Measurements from ENCODE around the gene CRYAA.
"Not testable (repeated sequence)": the region's sequence is repeated elsewhere in the genome, so short reads cannot be mapped to it uniquely, and the experiment has no call there.

CRYAA gene

DNA sequence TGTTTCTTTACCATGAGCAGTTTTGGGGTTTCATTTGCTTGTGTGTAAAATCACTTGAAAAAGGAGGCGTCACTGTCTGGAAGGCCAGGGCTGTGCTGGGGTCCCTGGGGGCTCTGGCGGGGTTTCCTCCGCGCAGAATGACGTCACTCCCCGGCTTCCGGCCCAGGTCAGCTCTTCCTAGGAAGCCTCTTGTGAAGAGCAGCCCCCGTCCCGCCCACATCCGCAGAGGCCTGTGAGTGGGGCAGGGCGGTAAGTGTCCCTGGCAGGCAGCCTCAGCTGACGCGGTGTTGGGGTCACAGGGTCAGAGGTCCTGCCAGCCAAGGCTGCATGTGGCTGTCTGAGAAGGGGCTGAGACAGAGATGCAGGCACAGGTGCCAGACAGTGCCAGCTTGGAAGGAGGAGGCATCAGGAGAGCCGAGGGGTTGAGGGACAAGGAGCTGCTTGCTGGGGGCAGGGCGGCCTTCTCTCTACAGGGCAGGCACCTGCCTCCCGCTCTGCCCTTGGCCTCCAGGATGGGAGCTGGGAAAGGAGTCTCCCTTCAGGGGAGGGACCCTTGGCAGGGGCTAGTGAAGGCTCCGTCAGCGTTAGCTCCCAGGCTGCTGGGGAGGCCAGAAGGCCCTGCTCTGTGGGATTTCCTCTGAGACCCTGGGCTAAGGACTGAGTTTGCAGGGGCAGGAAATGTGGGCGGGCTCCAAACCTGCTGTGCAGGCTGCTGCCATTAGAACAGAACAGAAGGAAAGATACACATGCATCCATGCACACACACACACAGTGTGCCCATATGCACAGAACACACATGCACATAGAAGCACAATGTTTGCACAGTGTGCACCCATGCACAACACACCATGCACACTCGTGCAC is 8.5 kb downstream of the CRYAA start:
- DNase-seq: not testable (repeated sequence)

DNA sequence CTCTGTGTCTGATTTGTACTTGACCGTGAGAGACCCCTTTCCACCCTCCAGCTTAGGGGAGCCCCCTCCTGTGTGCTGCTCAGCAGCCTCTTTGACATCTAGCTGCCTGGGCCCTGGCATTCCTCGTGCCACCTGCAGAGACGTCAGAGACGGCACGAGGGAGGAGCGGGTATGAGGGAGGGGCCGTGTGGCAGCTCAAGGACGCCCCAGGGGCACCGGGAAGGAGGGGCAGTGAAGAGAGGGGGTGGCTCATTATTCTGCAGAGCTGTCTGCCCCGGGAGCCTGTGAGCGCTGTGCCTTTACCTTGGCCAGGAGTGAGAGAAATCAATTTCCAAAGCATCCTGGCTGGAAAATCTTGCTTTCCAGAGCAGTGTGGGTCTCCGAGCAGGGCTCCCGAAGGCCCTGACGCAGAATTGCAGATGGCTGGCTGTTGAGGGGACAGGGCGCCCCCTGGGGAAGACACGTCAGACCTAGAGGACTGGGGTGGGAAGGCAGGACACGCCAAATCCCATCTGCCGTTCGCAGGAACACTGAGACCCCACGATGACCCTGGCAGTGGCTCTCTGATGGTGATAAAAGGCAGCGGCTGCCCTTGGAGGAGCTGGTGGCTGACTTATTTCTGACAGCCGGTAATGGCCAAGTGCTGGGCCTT is 9.5 kb downstream of the CRYAA start:
- DNase-seq: not testable (repeated sequence)

DNA sequence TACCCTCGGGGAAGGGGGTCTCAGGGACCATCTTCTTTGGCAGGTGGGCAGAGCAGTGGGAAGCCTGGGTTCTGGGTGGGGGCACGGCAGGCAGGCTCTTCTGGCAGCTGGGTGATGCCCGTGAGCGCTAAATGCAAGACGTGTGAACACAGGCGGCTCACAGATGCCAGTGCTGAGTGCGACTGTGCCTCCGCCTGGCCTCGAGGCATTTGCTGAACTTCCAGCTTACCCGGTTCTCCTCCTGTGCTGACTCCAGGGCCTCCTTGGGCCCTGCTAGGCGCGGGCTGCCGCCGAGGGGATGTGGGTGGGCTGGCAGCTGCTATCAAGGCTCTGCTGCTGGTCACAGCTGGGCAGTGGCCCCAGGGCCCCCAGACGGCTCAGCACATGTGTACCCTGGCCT is 12.2 kb downstream of the CRYAA start:
- not testable (repeated sequence) for DNase-seq

DNA sequence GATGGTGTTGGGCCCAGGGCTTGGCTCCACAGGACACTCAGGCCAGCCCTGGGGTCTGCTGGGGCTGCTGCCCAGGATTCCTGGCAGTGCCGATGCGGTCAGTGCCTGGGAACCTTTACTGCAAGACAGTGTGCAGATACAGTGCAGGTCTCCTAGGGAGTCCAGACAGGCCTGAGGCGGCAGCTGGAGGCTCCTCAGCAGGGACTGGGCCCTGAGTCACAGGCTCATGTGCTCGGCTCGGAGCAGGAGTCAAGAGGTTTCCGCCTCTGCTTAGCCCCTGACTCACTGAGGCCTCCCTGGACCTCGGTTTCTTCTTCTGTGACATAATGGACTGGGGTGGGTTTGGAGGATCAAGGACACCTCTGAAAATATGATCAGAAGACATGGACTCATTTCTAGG is 18.5 kb downstream of the CRYAA start:
- not testable (repeated sequence) for DNase-seq

DNA sequence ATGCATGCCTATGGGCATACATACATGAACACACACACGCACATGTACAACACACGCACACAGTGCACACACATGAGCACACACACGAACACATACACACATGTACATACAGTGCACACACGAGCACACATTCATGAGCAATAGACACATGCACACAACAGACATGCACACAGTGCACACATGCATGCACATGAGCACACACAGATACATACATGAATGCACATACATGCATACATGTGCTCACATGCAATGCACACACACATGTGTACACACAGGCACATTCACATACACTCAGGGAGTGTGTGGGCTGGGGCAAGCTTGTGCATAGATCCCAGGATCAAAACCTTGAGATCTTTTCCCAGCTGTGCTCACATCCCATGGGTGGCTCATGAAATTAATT is 18.9 kb downstream of the CRYAA start:
- DNase-seq: no peak

DNA sequence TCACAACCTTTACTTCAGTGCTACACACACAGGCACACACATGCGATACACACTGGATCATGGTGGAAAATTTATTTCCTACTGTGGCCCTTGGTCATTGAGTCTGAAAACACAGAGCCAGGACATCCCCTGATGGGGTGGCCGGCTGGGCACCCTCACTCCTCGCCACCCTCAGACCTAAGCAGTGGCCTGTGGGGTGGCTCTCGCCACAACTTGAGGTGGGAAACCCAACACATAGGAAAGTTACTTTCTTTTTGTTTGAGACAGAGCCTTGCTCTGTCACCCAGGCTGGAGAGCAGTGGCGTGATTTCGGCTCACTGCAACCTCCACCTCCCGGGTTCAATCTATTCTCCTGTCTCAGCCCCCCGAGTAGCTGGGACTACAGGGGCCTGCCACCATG is 19.4 kb downstream of the CRYAA start:
- DNase-seq: no peak

DNA sequence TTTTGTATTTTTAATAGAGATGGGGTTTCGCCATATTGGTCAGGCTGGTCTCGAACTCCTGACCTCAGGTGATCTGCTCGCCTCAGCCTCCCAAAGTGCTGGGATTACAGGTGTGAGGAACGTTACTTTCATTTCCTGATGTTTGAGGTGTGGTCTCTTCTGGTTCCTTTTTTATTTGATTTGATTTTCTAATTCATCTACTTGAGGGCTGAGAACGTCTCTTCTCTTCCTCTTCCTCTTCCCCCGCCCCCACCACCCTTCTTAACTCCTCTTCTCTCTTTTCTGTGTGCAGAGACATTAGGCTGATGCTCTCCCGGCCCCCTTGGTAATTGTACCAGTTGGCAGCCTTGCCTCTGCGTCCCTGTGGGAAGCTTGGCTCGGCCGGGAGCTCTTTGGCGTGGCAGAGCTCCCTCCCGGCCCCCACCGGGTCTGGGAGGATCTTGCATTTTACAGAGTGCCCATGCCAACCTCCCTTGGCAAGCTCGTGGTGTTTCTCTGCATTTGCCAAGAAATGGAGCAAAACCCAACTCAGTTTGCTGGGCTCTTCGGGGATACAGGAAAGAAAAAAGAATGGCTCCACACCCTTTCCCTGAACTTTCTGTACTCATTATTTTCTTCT is 19.9 kb downstream of the CRYAA start:
- no peak for DNase-seq

DNA sequence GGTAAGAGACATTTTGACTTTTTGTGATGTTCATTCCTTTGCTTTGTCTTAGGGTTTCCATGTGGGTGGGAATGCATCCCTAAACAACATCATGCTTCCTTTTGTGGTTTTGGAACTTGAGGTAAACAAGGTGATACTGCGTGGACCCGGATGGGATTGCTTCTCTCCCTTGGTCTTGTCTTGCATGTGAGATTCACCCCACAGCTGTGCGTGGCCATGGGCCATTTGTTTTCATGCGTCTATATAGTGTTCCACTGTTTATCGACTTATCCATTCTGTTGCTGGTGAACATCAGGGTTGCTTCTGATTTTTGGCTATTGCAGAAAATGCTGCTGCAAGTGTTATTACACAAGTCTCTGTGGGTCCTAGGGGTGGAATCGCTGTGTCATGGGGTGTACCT is 21.1 kb downstream of the CRYAA start:
- no peak for DNase-seq

DNA sequence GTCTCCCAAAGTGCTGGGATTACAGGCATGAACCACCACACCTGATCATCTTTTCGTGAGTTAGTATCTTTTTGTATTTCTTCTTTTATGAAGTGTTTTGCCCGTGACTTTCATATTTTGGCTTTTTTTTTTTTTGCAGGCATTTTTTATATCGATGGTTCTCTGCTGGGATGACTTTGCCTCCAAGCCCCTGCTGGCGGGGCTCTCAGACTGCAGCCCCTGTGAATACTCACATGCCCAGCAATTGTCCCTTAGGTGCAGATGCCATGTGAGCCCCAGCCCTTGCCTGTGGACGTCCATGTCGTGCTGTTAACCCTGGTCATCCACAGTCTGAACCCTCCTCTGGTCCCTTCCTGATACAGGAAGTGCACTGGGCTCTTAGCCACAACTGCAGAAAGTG is 21.7 kb downstream of the CRYAA start:
- no peak for DNase-seq

DNA sequence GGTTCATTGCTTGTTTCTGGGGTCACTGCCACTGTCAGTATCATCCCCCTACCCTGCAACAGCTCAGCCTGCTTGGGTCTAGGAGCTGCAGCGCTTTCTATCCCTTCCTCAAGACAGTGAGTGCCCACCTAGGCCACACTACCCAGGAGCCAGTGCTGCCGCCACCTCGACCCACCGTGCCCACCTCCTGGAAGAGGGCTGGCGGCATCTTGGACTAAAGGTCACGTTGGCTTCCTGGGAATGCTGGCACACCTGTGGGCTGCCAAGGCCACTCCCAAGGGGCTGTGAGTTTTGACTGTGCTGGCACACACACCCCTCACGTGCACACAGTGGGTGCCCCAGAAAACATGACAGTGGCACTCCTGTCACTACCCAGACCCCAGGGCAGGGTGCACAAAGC is 22.1 kb downstream of the CRYAA start:
- no peak for DNase-seq

DNA sequence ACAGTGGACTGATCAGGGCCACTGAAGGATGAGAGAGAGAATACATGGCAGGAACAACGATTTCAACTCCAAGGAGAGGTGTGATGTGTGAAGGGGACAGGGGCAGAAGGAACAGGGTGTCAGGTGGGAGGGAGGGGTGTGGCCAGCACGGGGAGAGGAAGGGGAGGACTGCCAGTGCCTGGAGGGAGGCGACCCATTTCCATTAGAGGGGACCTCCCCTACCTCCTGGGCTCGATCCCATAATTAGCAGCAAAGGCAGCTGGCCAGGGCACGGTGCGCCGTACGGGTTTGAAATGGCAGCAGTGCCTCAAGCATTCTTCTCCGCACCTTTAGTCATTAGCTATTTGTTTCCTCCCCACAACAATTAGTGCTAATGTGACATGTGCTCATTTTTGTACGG is 22.7 kb downstream of the CRYAA start:
- DNase-seq: no peak

DNA sequence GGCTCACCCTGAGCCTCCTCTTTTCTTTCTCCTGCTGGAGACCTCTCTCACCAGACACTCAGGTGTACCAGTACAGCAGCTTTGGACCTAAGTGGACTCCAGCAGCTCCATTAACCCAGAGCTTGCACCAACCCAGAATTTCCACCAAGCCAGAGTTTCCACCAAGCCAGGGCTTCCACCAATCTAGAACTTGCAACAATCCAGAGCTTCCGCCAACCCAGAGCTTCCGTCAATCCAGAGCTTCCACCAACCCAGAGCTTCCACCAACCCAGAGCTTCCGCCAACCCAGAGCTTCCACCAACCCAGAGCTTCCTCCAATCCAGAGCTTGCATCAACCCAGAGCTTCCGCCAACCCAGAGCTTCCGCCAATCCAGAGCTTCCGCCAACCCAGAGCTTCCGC is 23.2 kb downstream of the CRYAA start:
- no peak for DNase-seq

DNA sequence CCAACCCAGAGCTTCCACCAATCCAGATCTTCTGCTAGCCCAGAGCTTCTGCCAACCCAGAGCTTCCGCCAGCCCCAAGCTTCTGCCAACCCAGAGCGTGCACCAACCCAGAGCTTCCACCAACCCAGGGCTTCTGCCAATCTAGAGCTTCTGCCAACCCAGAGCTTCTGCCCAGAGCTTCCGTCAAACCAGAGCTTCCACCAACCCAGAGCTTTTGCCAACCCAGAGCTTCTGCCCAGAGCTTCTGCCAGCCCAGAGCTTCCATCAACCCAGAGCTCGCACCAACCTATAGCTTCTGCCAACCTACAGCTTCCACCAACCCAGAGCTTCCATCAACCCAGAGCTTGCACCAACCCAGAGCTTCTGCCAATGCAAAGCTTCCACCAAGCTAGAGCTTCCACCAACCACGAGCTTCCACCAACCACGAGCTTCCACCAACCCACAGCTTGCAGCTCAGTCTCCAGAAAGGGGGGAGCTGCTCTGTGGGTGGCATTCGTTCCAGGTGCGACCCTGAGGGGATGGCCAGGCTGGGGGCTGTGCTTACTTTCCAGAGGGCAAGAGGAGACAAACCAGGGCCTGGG is 23.8 kb downstream of the CRYAA start:
- DNase-seq: no peak

DNA sequence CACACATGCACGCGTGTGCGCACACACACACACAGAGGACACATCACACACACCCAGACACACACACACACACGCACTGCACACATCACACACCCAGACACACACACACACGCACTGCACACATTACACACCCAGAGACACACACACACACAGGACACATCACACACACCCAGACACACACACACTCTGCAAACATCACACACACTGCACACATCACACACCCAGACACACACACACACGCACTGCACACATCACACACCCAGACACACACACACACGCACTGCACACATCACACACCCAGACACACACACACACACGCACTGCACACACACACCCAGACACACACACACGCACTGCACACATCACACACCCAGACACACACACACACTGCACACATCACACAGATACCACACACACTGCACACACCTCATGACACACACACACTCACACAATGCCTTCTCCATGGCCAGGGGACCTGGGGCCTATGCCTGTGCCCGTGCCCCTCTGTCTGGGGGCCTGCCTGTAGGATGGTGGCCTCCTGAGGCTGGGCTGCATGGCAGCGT is 24.4 kb downstream of the CRYAA start:
- DNase-seq: no peak

DNA sequence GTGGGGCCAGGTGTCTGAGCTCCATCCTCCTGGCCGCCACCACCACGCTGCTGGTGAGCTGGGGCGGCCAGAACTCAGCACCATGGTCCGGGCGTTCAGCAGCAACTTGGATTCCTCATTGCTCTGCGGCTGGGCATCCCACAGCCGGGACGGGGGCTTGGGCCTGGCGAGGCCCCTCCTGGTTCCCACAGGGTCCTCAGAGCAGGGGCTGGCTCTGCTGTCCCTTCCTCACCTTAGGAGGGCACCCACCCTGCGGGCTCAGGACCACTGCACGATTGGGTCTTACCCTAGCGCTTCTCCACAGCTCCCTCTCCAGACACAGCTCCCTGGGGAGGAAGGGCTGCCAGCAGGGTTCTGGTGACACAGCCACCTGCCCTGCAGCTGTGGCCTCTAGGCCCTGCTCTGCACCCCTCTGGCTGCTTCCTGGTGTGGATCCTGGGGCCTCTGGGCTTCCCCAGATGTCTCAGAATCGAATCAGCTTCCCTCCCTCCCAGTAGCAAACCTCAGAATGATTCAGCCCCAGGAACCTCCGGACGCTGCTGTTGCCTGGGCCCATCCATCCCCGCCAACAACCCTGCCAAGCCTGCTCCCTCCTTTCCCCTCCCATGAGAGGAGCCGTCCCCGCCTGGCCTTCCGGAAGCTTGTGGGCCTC is 25.0 kb downstream of the CRYAA start:
- no peak for DNase-seq

DNA sequence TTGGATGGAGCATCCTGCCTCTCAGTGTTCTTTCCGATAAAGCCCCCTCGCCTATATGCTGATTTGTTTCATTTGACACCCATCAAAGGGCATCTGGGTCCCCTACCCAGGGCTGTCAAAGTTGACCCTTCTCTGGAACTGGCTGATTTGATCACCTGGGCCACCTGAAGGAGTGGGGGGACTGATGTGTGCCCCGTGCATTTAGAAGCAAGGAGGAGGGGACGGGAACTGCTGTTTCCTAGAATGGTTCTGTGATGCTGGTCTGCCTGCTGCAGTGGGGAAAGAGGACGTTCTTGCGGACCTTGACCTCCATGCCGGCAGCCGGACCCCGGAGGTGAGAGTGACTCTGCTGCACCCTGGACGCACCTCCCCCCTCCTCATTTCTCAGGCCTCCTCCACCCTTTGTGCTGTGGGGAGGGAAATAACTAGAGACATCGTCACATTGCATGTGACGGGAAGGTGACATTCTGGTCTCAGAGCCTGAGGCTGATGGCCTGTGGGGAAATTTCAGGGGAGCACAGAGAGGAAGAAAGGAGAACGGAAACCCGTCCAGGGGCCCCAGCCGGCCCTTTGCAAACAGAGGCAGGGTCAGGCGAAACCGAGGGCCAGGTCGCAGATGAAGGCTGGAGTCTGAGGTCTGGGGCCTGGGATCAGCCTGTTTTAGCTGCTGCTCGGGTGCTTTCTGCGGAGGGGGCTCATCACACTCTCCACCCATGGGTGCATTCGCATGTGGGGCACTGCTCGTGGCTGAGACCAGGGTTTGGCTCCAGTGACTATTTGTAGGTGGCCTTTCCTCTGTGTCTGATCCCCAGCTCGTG is 25.7 kb downstream of the CRYAA start:
- DNase-seq: no peak

DNA sequence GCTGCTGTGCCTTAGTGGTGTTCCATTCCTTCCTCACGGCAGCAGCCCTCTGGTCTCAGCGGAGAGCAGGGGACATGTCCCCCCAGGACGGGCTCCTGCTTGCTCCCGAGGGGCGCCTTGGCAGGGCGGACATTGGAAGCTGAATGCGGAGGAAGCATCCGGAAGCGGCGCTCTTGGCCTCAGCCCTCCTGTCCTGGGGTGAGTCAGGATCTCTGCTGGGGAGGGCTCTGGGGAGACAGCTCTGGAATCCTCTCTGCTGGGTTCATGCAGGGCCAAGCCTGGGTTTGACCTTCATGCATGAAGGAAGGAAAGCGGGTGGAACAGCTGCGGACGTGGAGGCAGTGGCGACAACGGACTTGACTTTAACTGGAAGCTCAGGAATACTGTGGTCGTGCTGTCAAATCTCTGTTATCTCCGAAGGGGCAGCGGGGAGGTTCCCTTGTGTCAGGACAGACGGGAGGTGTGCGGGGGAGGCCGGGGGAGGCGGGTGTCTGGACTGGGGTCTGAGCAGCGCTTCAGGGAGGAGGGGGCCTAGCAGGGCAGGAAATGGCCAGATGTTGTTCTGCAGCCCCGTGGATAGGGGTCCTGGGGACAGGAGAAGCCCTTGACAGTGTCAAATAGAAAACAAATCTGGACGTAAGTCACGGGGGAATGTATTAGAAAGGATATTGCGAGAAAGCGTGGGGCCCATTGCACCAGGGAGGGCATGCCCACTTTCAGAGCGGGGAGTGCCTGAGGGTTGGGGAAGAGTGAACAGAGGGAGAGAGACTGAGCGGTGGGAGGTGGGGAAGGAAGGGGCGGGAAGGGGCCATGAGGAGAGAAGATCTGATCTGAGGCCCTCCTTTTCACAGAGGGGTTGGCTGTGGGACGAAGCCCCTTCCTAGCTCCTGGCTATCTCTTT is 26.6 kb downstream of the CRYAA start:
- DNase-seq: no peak

DNA sequence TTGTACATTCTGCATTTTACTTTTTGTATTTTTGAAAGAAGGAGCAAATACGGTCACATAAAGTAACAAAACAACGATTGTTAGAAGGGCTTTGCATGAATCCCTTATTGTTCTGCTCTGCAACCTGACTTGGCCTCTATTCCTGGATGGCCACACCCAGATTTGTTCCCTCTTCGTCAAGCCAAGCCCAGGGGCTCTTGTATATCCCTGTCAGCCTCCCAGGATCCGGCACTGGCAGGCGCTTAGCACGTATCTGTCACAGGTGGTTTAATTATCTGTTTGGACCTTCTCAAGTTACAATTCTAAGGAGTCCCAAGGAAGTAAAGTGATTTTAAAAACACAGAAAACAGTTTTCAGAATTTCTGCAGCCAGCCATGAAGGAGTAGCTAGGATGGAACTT is 28.0 kb downstream of the CRYAA start:
- no peak for DNase-seq

DNA sequence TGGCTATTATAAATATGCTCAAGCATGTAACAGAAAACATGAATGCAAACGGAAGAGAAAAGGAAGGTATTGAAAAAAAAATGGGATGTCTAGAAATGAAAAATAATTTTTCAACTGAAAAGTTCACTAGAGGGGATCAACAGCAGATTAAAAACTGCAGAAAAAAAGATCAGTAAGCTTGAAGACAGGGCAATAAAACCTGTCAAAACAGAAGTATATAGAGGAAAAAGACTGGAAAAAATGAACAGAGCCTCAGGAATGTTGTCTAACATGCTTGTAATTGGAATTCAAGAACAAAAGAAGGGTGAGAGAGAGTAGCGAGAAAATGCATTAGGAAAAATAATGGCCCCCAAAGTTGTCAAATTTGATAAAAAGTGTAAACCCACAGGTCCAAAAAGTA is 29.6 kb downstream of the CRYAA start:
- DNase-seq: no peak

DNA sequence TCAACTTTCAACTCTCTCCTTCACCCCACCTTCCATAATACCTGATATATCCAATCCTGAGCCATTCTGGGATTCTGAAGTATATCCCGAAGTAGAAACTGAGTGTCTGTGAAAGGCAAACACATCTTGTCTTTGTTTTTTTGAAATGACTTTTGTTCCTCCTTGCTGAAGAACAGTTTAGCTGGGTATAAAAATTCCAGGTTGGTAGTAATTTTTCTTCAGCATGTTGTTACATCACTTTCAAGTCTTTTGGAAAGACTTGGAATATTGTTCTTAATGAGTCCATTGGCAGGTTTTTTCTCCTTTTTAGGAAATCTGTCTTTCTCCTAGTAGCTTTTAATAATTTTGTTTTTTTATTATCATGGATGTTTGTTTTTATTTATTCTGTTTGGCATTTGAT is 32.7 kb downstream of the CRYAA start:
- DNase-seq: peak; percentile 8

DNA sequence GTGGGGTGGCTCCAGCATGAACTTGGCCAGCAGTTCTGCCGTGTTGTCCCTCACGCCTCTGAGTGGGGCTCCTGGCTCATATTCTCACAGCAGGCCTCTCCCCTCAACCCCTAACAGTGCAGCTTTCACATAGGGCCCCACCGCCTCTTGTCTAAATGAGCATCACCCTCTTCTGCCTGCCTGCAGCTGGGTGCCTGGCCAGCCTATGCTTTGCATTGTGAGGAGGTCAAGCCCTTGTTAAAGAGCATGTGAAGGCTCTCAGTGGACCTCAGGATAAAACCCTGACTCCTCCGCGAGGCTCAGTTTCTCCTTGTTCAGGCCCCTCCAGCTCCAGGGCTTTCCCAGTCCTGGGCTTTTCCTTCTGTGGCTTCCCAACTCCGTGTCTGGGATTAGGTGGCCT is 34.8 kb downstream of the CRYAA start:
- no peak for DNase-seq

Data from DMS53 (cell line).